HG02884 (cell line): ENCODE data around the gene ME3.
"Not testable (repeated sequence)": the region's sequence is repeated elsewhere in the genome, so short reads cannot be mapped to it uniquely, and the experiment has no call there.

Experiments
- ATAC-seq: cut with Tn5 transposase; IDR thresholded peaks from one replicate; pipeline ENCODE4 v1.9.1; 2021; ENCODE audit warnings: mild to moderate bottlenecking, moderate library complexity; ENCODE audit not compliant: unreplicated experiment

Gene ME3

DNA sequence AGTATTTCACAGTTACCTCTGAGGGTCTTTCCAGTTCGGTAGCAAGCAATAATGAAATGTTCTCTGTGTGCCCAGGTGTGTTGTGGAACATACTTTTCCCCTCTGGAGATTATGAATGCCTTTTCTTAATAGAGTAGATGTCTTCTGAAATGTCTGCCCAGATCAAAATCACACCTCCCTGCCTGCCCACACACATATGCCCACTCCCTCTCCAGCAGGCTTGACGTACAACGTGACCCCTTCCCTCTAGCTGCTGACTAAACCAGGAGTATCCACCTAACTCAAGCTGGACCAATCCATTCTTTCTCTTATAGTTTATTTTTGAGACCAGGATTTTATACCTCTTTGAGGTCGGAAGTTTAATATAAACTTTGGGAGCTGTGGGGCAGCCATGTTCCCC lies 48.7 kb downstream of the ME3 start:
- no peak for ATAC-seq

GRCh38 chr11:86623041-86623621 lies 49.3 kb downstream of the ME3 start:
- no peak for ATAC-seq

DNA sequence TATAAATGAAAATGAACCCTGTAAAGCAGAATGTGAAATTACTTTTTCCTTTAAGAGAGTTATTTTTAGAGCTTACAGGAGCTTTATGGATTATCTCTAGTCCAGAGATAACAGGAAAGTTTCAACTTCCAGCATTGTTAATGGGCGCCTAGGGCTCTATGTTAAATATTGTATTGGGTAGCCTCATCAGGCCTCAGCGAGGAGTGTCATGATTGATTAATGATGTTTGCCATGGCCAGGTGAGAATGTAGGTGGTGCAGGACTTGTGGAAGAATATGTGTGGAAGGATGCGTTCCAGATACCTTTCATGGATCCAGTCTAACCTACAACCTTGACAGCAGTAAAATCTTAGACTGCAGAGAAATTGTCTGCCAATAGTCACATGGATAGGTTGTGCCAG lies 50.6 kb downstream of the ME3 start:
- no peak for ATAC-seq

GRCh38 chr11:86620891-86621521 lies 51.4 kb downstream of the ME3 start:
- no peak for ATAC-seq

DNA sequence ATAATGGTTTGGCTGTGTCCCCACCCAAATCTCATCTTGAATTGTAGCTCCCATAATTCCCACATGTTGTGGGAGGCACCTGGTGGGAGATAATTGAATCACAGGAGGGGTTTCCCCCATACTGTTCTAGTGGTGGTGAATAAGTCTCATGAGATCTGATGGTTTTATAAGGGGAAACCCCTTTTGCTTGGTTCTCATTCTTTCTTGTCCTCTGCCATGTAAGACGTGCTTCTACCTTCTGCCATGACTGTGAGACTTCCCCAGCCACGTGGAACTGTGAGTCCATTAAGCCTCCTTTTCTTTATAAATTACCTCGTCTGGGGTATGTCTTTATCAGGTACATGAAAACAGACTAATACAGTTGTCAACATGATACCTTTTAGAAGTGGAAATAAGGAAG lies 53.0 kb downstream of the ME3 start:
- ATAC-seq, result not testable (repeated sequence)

- ATAC-seq, result no peak
These were observed 54.9 kb downstream of the ME3 start for GRCh38 chr11:86617502-86617901.

- ATAC-seq, result no peak
These were observed 56.9 kb downstream of the ME3 start for GRCh38 chr11:86615487-86615886.

DNA sequence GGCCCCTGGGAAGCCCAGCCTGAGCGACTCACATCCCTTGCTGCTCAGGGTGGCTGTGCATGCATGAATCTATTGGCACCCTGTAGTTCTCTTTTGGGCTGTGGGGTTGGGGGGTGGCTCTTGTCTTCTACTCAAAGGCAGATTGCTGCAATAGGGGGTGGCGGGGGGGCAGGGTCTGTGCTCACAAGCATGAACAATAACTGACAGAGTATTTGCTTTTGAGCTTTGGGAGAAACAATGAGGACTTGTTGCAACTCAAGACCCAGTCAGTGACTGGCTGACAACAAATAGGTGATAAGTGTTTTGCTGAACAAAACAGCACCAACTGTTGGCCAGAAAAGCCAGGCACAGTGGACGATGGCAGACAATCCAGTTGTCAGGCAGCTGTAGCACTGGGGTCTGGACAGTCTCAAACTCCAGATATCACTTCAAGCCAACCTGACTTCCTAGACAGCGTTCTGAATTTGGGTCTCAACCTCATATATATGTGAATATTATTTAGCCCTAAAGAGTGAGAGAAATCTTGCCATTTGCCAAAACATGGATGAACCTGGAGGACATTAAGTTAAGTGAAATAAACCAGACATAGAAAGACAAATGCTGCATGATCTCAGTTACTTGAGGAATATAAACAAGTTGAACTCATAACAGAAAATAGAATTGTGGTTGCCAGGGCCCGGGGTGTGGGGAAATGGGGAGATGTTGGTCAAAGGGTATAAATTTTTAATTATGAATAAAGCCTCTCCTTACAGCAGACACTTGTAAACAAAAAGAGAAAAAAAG lies 61.7 kb downstream of the ME3 start:
- no peak for ATAC-seq

- peak; percentile 95 for ATAC-seq
These were observed 64.1 kb downstream of the ME3 start for GRCh38 chr11:86608251-86608799.

GRCh38 chr11:86606836-86607481 lies 65.5 kb downstream of the ME3 start:
- no peak for ATAC-seq

DNA sequence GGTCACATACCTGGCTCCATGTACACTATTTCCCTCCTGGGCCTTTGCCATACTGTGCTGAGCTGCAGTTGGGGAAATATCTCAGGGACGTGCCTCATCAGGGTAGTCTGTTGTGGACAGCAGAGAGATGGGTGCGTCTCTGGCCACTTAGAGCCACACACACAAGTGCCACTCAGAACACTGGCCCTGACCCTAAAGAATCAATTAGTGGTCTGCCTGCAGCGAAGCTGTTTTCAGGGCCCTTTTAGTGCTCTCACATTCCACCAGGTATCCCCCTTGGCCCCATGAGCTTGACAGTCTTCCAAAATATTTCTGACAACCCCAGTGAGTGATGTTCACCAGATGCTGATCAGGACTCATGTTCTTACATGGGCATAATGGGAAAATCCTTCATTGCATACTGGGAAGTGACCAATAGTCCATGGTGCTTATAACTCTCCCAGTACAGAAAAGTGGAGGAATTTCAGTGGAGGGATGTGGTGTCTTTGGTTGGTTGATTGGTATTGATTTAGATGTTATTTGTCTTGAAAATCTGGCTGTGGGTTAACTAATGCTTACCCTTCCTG lies 66.1 kb downstream of the ME3 start:
- ATAC-seq, result no peak

DNA sequence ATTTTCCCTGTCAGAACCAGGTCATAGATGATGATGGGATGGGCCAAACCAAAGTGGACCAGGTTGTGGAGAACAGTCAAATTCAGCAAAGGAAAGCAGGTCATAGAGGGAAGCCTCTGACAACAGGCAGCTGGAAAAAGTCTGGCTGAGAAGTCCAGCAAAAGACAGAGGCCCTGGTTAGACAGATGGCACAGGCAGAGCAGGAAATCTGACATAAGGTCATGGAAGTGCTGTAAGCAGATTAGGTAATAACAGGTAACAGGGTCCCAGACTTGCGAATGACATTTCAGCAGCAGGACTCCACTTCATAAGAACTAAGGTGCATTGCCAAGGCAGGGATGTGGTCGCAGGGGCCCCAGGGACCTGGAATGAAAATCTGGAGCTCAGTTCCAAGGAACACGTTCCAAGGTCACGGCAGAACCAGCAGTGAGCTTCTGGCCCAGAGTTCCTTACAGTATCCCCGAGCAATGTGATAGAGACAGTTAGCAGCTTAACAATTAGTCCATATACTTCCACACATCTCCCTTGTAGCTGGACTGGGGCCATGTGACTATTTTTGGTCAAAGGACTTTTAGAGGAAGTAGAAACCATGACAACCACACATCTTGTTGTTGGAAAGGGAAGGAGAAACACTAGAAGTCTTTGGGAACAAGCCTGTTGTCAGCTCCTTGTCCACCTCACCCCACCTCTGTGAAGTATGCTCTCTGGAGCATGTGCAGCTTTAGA lies 75.4 kb downstream of the ME3 start:
- ATAC-seq, result no peak

- ATAC-seq, result no peak
These were observed 76.5 kb downstream of the ME3 start for GRCh38 chr11:86595955-86596354.

DNA sequence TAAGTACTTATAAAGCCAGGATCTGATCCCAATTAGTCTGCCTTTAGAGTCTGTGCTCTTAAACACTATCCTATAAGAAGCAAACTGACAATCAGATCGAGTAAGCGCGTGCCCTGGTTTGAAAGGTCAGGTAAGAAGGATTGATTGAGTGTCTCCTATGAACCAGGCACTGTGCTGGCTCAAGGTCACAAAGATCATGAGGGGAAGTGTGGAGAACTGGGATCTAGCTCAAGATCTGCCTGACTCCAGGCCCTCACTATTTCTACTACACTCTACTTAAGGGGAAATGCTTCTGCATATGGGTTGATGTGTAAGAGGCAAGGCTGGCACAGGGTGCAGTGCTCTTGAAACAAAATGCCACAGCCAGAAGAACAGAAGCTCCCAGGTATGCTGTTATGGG lies 77.0 kb downstream of the ME3 start:
- ATAC-seq, result no peak

GRCh38 chr11:86594746-86595145 lies 77.7 kb downstream of the ME3 start:
- no peak for ATAC-seq

- ATAC-seq, result no peak
These were observed 78.6 kb downstream of the ME3 start for GRCh38 chr11:86593833-86594232.

DNA sequence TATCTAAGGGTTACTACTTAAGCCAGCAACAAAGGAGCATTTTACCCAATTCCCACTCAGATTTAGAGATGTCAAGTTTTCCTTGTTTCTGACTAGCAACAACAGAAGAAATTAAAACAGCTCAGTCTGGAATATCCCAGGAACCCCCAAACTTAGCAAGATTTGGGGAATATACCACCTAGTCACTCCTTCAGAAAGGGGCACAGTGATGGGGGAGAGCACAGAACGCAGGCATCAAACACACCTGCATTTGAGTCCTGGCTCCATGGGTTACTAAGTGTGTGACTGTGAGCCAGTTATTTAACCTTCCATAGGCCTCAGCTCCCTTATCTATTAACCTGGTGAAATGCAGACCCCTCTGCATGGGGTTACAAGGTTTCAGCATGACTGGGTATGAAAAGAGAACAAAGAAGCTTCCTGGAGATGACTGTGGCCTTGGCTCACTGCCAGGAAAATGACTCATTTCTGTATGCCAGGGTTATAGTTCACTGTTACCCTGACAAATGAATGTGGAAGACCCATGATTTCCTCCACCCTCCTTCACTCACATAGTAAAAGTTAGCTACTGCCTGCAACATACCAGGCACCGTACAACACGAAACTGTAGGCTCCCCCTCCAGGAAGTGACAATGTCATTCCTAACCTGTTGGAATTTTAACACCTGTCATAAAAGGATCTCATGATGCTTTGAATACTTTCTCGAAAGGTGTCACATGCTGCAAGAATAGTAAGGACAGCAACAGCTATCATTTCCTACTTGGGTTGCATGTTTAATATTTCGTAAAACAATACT lies 79.6 kb downstream of the ME3 start:
- ATAC-seq, result peak; percentile 88

- no peak for ATAC-seq
These were observed 80.3 kb downstream of the ME3 start for GRCh38 chr11:86592047-86592591.

DNA sequence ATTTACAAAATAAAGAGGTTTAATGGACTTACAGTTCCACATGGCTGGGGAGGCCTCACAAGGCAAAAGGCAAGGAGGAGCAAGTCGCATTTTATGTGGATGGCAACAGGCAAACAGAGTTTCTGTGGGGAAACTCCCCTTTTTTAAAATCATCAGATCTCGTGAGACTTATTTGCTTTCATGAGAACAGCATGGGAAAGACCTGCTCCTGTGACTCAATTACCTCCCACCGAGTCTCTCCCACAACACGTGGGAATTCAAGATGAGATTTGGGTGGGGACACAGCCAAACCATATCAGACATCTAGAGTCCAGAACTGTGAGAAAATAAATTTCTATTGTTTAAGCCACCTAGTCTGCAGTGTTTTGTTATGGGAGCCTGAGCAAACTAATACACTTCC lies 80.8 kb downstream of the ME3 start:
- ATAC-seq, result no peak
